Hepatocyte (in vitro differentiated cells): ENCODE measurements around the gene MAGI1.

Experiments
- EZH2 ChIP-seq: fragments of 200-600 bp; sonication (generic); IDR thresholded peaks from 2 replicates; pipeline ENCODE4 v1.6.1; 2016; ENCODE audit warnings: antibody characterized with exemption, mild to moderate bottlenecking, borderline replicate concordance
- EZH2phosphoT487 ChIP-seq: fragments of 200-600 bp; sonication (generic); IDR thresholded peaks from one replicate; pipeline ENCODE4 v1.6.1; 2018; ENCODE audit warnings: antibody characterized with exemption, mild to moderate bottlenecking, low read depth, moderate library complexity; ENCODE audit not compliant: unreplicated experiment, severe bottlenecking
- TF ChIP-seq, protein P1 (sequence below): fragments of 200-600 bp; sonication (generic); IDR thresholded peaks from 2 replicates; pipeline ENCODE4 v1.5.1; 2016; ENCODE audit warnings: antibody characterized with exemption, mild to moderate bottlenecking; ENCODE audit not compliant: poor library complexity

DNA sequence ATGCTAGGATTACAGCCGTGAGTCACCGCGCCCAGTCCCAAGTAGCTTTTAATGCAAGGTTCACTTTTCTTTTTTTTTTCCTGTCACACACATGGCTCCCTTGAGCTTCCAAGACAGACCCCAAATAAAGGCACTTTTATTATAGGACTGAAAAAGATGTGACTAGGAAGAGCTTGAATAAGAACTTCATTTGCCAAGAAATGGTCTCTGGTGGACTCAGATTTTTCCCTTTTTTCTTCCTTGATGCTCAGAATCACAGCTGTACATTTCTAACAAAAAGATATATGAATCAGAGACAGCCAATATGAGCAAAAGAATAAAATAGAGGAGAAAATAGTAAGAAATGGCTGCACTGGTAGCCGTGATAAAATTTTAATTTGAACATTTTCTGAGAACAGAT lies 337.2 kb downstream of the MAGI1 start:
- TF ChIP-seq, protein P1, sequence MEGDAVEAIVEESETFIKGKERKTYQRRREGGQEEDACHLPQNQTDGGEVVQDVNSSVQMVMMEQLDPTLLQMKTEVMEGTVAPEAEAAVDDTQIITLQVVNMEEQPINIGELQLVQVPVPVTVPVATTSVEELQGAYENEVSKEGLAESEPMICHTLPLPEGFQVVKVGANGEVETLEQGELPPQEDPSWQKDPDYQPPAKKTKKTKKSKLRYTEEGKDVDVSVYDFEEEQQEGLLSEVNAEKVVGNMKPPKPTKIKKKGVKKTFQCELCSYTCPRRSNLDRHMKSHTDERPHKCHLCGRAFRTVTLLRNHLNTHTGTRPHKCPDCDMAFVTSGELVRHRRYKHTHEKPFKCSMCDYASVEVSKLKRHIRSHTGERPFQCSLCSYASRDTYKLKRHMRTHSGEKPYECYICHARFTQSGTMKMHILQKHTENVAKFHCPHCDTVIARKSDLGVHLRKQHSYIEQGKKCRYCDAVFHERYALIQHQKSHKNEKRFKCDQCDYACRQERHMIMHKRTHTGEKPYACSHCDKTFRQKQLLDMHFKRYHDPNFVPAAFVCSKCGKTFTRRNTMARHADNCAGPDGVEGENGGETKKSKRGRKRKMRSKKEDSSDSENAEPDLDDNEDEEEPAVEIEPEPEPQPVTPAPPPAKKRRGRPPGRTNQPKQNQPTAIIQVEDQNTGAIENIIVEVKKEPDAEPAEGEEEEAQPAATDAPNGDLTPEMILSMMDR, result no peak
- TF ChIP-seq EZH2 (no peak), EZH2phosphoT487 (no peak)
